NCI-H146 treated with DMSO at 0.1 percent for 48 hours (cell line): ENCODE results near the gene LMAN1.

Source experiments
- DNase-seq: peaks from one replicate; lab custom pipeline; 2025; ENCODE audit not compliant: unreplicated experiment; lab: John Stamatoyannopoulos, UW

LMAN1 gene

GRCh38 chr18:59305295-59305694, 53.8 kb downstream of the LMAN1 start:
- no peak for DNase-seq

GRCh38 chr18:59303656-59304195, 55.3 kb downstream of the LMAN1 start:
- DNase-seq, result peak; percentile 66

DNA sequence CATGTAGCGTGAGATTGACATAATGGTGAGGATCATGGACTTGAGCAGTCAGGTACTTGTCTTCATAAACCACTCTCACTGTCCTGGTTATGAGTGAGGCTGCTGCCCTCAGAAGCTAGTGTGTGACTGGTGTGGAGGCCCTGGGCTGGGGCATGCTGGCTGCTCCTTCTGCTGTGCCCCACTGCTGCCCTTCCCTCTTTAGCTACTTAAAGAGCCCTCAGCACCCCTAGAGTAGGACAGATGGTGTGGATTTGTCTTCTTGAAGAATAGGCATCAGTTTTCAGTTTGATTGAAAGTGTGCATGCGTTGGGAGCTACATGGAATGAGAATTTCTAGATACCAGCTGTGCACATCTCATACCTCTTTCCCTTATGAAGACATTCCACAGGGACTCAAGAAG, 56.1 kb downstream of the LMAN1 start:
- DNase-seq, result no peak

GRCh38 chr18:59301929-59302328, 57.1 kb downstream of the LMAN1 start:
- DNase-seq, result no peak

- no peak for DNase-seq
Measured at GRCh38 chr18:59300676-59301285, 58.3 kb downstream of the LMAN1 start.

DNA sequence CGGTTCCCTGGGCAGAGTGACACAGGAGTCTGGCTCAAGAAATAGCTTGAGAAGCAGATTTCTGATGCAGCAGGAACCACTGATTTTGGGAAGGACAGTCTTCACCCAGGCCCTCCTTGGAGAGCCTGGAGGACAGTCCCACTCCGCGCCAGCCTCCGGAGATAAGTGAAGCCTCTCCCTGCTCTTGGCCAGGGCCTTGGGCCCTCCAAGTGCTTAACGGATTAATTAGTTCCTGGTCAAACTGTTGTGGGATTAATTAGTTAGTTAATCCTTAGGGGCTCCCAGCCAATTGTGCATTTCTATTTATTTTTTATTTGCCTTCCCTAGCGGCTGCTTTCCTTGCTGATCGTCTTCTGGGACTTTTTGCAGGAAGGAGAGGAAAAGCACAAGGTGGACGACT, 60.2 kb downstream of the LMAN1 start:
- no peak for DNase-seq

DNA sequence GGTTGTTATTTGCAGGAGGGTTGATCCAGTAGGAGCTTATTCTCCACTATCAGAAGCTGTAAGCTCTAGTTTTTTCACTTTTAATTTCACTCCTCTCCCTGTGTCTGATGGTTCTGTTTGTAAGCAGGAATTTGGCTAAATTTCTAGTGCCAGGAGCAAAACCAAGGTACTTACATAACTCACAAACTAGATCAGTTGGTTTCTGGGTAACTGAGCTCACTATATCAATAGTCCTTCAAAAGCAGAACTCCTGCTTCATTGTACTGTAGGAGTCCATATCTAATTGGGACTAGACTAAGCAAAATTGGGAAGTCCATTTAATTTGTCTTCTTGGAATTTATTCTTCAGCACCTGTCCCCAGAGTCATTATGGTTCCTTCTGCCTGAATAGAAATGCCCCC, 65.7 kb downstream of the LMAN1 start:
- DNase-seq, result no peak

DNA sequence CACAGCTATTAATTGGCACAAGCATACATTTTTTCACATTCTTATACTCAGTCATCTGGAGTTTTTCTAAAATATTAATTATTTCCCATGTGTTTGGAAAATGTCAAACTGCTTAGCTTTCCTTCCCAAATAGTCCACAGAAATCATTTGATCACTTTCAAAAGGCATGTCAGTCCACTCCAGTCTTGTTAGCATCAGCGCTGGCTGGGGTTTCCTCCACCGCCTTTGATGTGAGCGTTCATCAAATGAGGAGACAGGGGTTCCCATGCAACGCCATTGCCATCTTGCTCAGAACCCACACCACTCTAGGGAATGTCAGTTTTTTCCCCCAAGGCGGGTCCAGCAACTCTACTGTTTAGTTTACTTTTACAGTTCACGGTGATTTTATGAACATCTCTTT, 72.7 kb downstream of the LMAN1 start:
- no peak for DNase-seq

DNA sequence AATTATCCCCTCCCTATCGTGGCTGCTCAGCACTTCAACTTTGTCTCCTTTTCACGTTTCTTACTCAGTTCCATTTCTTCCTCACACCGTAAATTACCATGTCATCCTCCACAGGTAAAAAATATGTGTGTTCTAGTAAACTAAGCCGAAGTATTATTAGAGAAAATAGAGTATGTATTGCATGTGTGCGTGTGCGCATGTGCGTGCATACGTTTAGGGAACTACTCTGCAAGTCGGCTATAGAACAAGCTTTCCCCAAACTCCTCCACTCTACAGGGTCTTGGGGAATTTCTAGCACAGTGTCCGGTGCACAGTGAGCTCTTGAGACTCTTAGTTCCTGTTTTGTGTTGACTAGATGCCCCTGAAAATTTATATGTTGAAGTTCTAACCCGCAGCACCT, 76.7 kb downstream of the LMAN1 start:
- no peak for DNase-seq

- no peak for DNase-seq
Measured at GRCh38 chr18:59279722-59280121, 79.3 kb downstream of the LMAN1 start.

DNA sequence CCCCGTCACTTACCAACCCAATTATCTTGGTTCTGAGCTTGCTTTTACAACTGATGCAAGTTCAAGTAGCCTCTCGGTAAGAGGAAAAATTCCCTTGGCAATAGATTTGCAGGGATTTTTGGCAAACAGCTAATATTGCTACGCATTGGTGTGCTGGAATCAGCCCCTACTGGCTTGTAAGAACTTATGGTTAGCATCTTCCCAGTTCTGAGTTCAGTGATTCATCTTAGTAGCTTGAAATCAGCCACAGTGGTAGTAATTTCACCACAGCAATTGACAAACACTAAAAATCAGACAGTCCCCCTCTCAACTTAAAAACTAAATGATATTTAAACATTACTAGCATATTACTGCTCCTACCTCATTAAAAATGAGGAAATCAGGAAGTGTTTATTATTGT, 79.9 kb downstream of the LMAN1 start:
- no peak for DNase-seq

- no peak for DNase-seq
Measured at GRCh38 chr18:59278793-59279192, 80.3 kb downstream of the LMAN1 start.
